B cell (primary cell): ENCODE data around the gene POMGNT1. TPM values are rescaled to one million over a fixed set of nuclear protein-coding genes. Genes with fewer than 3 reads are reported as not detected.

ENCODE experiments used
- ATAC-seq: fragments of 200-7000 bp; cut with Tn5 transposase; one replicate; pipeline ENCODE4 v1.10.0; 2021; ENCODE audit warnings: low read depth, mild to moderate bottlenecking, moderate number of reproducible peaks, moderate library complexity
- CTCF ChIA-PET: fragments of 350-600 bp; sonication (Branson Sonifier 250); formaldehyde crosslinking; loops from one replicate; lab custom pipeline; 2021; ENCODE audit warnings: antibody characterized with exemption, inconsistent platforms; lab: Charles Lee
- POLR2A ChIA-PET: fragments of 350-600 bp; sonication (Branson Sonifier 250); formaldehyde crosslinking; loops from one replicate; lab custom pipeline; 2021; ENCODE audit warnings: antibody characterized with exemption; lab: Charles Lee
- DNase-seq: peaks from one replicate; pipeline ENCODE4 v3.0.0; 2013
- H2AFZ ChIP-seq: 2 replicates; pipeline ENCODE4 v1.6.1; 2012; ENCODE audit warnings: mild to moderate bottlenecking, low read depth, low read length; ENCODE audit not compliant: insufficient read depth, poor library complexity, severe bottlenecking
- H3K27ac ChIP-seq, 2 donors: 1 replicate in 1 of 2; 2 replicates in 1 of 2; pipeline ENCODE4 v1.5.1; 2012 to 2013; ENCODE audit warnings: low read length in 2 of 2, mild to moderate bottlenecking in 2 of 2, moderate library complexity in 1 of 2
- H3K27me3 ChIP-seq, 4 experiments: fragments of 200-600 bp in 1 of 4; sonication (generic) in 1 of 4; replicated peaks in 1 of 4; 1 replicate in 2 of 4; 2 replicates in 2 of 4; pipeline versions ENCODE4 v1.6.1 to v1.7.0; 2013 to 2016; ENCODE audit warnings: low read length in 3 of 4, mild to moderate bottlenecking in 2 of 4, mixed read lengths in 1 of 4, moderate library complexity in 1 of 4; ENCODE audit not compliant: insufficient read depth in 4 of 4, control insufficient read depth in 3 of 4; ENCODE audit errors: control extremely low read depth in 1 of 4
- H3K36me3 ChIP-seq, 2 experiments: replicated peaks in 1 of 2; 1 replicate in 1 of 2; 2 replicates in 1 of 2; pipeline versions ENCODE4 v1.6.1 to v1.7.1; 2013; ENCODE audit warnings: low read length in 1 of 2; ENCODE audit not compliant: insufficient read depth in 2 of 2, control insufficient read depth in 1 of 2; ENCODE audit errors: control extremely low read depth in 1 of 2, extremely low read depth in 1 of 2
- H3K4me1 ChIP-seq, 2 donors: fragments of 200-600 bp in 1 of 2; sonication (generic) in 1 of 2; 1 replicate in 1 of 2; 2 replicates in 1 of 2; pipeline versions ENCODE4 v1.5.1 to v1.6.1; 2013 to 2017; ENCODE audit warnings: low read length in 2 of 2; ENCODE audit not compliant: control insufficient read depth in 2 of 2, insufficient read depth in 2 of 2
- H3K4me2 ChIP-seq: replicated peaks from 2 replicates; pipeline ENCODE3; 2012; ENCODE audit warnings: mild to moderate bottlenecking, low read depth, low read length; ENCODE audit not compliant: poor library complexity, severe bottlenecking
- H3K4me3 ChIP-seq, 5 experiments: fragments of 200-600 bp in 1 of 5; sonication (generic) in 1 of 5; 1 replicate in 3 of 5; 2 replicates in 2 of 5; pipeline versions ENCODE4 v1.5.1 to v1.7.0; 2011 to 2016; ENCODE audit warnings: low read length in 4 of 5, mild to moderate bottlenecking in 4 of 5, low read depth in 2 of 5, control low read depth in 1 of 5, moderate library complexity in 1 of 5; ENCODE audit not compliant: insufficient read depth in 1 of 5; ENCODE audit errors: control extremely low read depth in 1 of 5, extremely low read depth in 1 of 5
- H3K79me2 ChIP-seq: fragments of 200-600 bp; sonication (generic); one replicate; pipeline ENCODE4 v1.6.0; 2016; ENCODE audit warnings: low read length; ENCODE audit not compliant: control insufficient read depth, insufficient read depth
- H3K9ac ChIP-seq: fragments of 200-600 bp; sonication (generic); 2 replicates; pipeline ENCODE4 v1.6.1; 2017; ENCODE audit warnings: mild to moderate bottlenecking, low read length, moderate library complexity
- H3K9me3 ChIP-seq, 3 donors: one replicate each; pipeline versions ENCODE4 v1.6.1 to v1.7.1; 2013; ENCODE audit warnings: low read length in 2 of 3; ENCODE audit not compliant: control insufficient read depth in 2 of 3, insufficient read depth in 1 of 3; ENCODE audit errors: control extremely low read depth in 1 of 3
- H4K20me1 ChIP-seq: 2 replicates; pipeline ENCODE4 v1.6.0; 2012; ENCODE audit warnings: mild to moderate bottlenecking, low read length; ENCODE audit not compliant: insufficient read depth, control insufficient read depth, poor library complexity, severe bottlenecking
- H3K27ac Mint-ChIP-seq: one replicate; pipeline ENCODE4 v1.8.0; 2021; ENCODE audit warnings: mixed read lengths
- H3K27me3 Mint-ChIP-seq: one replicate; pipeline ENCODE4 v1.8.0; 2021; ENCODE audit warnings: mixed read lengths
- H3K4me1 Mint-ChIP-seq: one replicate; pipeline ENCODE4 v1.8.0; 2021; ENCODE audit warnings: mixed read lengths
- H3K4me3 Mint-ChIP-seq: one replicate; pipeline ENCODE4 v1.8.0; 2021; ENCODE audit warnings: mixed read lengths
- H3K9me3 Mint-ChIP-seq: one replicate; pipeline ENCODE4 v1.8.0; 2022; ENCODE audit warnings: mixed read lengths; ENCODE audit not compliant: insufficient read depth
- CTCF ChIP-seq: fragments of 200-600 bp; IDR thresholded peaks from one replicate; pipeline ENCODE4 v1.8.0; 2022; ENCODE audit warnings: antibody characterized with exemption, mild to moderate bottlenecking
- EZH2 ChIP-seq: IDR thresholded peaks from 2 replicates; pipeline ENCODE4 v1.6.1; 2012; ENCODE audit warnings: borderline replicate concordance, low read depth, mild to moderate bottlenecking, moderate library complexity, low read length; ENCODE audit not compliant: insufficient read depth, poor library complexity, severe bottlenecking
- WGBS: methylation state at CpG from one replicate; pipeline ENCODE4 v1.1.5; 2013; ENCODE audit warnings: missing lambda C conversion rate; ENCODE audit not compliant: insufficient coverage; 5-methylcytosine and 5-hydroxymethylcytosine counted together
- intact Hi-C: fragments of 100-400 bp; cut with micrococcal nuclease; formaldehyde crosslinking; loops from one replicate; pipeline ENCODE4 v1.10.0; 2022
- polyA plus RNA-seq: library from polyadenylated mRNA; depleted of rRNA; stranded (reverse); fragments of >200 nt; gene quantifications from 2 replicates; pipeline ENCODE4 v1.2.3, GENCODE V29; 2012
- total RNA-seq, 2 donors: library from RNA; stranded (reverse); fragments of 120-200 nt in 1 of 2; gene quantifications; 1 replicate in 1 of 2; 2 replicates in 1 of 2; pipeline versions ENCODE4 v1.2.3 to v1.2.4, GENCODE V29; 2013 to 2022

POMGNT1 gene
- total and polyA plus RNA-seq, 2 donors (not counting 1 experiment from before 2014, with no cell fraction given): 32.6 to 51.0 TPM

- H3K4me1 ChIP-seq: no peaks in the 10 kb centered on the region
- no peak for DNase-seq
- H3K36me3 ChIP-seq: no peaks in the 10 kb centered on the region
- TF ChIP-seq EZH2: no peak
- TF ChIP-seq CTCF: no peak
- no peak overlapping the region for H3K4me2 ChIP-seq
- H3K27me3 ChIP-seq: no peaks in the 10 kb centered on the region
- ChIA-PET CTCF (interaction anchor here (1.0 kb wide), 1 partner anchor 8 kb away, joined by 4 read pairs; no protein-coding TSS in a partner anchor), POLR2A (no interaction called here)
- no peaks in the 10 kb centered on the region for H3K9me3 Mint-ChIP-seq
- H3K4me3 ChIP-seq: no peak overlapping the region
- no peak overlapping the region for H3K27ac Mint-ChIP-seq
- intact Hi-C loops: no loop called here
- H3K27ac ChIP-seq: no peak overlapping the region
- no peak overlapping the region for H2AFZ ChIP-seq
- no peaks in the 10 kb centered on the region for H3K9me3 ChIP-seq
- no peak overlapping the region for H3K4me3 Mint-ChIP-seq
- peaks cover 8% of the 10 kb centered on the region for H3K27me3 Mint-ChIP-seq
- H3K4me1 Mint-ChIP-seq: no peaks in the 10 kb centered on the region
- no peaks in the 10 kb centered on the region for H4K20me1 ChIP-seq
- no peaks in the 10 kb centered on the region for H3K79me2 ChIP-seq
- H3K9ac ChIP-seq: no peak overlapping the region
- no peak for ATAC-seq
Measured at GRCh38 chr1:46215504-46215903, 17.3 kb upstream of the POMGNT1 start.

GRCh38 chr1:46211051-46211450 lies 12.8 kb upstream of the POMGNT1 start:
- no peak for ATAC-seq
- H3K9me3 Mint-ChIP-seq: no peaks in the 10 kb centered on the region
- Histone ChIP-seq H2AFZ (no peak overlapping the region), H3K79me2 (no peaks in the 10 kb centered on the region), H3K9ac (no peak overlapping the region), H3K27me3 (no peaks in the 10 kb centered on the region), H3K4me2 (no peak overlapping the region), H3K4me1 (no peaks in the 10 kb centered on the region), H3K36me3 (no peaks in the 10 kb centered on the region), H3K27ac (no peak overlapping the region), H3K4me3 (no peak overlapping the region), H4K20me1 (no peaks in the 10 kb centered on the region), H3K9me3 (no peaks in the 10 kb centered on the region)
- peaks cover 3% of the 10 kb centered on the region for H3K27me3 Mint-ChIP-seq
- TF ChIP-seq EZH2 (no peak), CTCF (no peak)
- no peak overlapping the region for H3K4me3 Mint-ChIP-seq
- H3K27ac Mint-ChIP-seq: no peak overlapping the region
- intact Hi-C loops: no loop called here
- ChIA-PET POLR2A (no interaction called here), CTCF (no interaction called here)
- WGBS: 100% methylated on average over 1 of the region's 2 CpGs
- no peak for DNase-seq
- H3K4me1 Mint-ChIP-seq: no peaks in the 10 kb centered on the region
